ENCODE measurements around the gene PDE4DIP. TPM values are rescaled to one million over a fixed set of nuclear protein-coding genes. Genes with fewer than 3 reads are reported as not detected.
"Not testable (repeated sequence)": the region's sequence is repeated elsewhere in the genome, so short reads cannot be mapped to it uniquely, and the experiment has no call there.

The PDE4DIP gene
- total RNA-seq, 2 experiments from 2014 or later: 37.5 to 52.2 TPM

GRCh38 chr1:148862590-148862989 is 18.4 kb downstream of the PDE4DIP start:
- H3K27ac ChIP-seq (ENCODE audit: low read depth, low read length, poor library complexity, severe bottlenecking); H3K4me3 ChIP-seq (ENCODE audit: low read depth, low read length, poor library complexity, severe bottlenecking); CTCF ChIA-PET (ENCODE audit: unreplicated experiment); DNase-seq (ENCODE audit: low spot score); H3K79me2 ChIP-seq (ENCODE audit: insufficient read depth, low read depth, low read length); H3K36me3 ChIP-seq (ENCODE audit: insufficient read depth, low read length); H3K9me3 ChIP-seq (ENCODE audit: low read length); H3K4me2 ChIP-seq (ENCODE audit: low read length); BruUV-seq (replicated peaks); intact Hi-C loops (cut with micrococcal nuclease; ENCODE audit: unreplicated experiment); POLR2A ChIA-PET; H4K20me1 ChIP-seq (ENCODE audit: insufficient read depth, low read length); H2AFZ ChIP-seq (ENCODE audit: low read length); H3K4me1 ChIP-seq (ENCODE audit: insufficient read depth, low read length, poor library complexity, severe bottlenecking); H3K9me2 ChIP-seq (ENCODE audit: insufficient read depth, low read length): not testable (repeated sequence)

GRCh38 chr1:148868924-148869633 is 24.9 kb downstream of the PDE4DIP start:
- H2AFZ ChIP-seq (ENCODE audit: low read length); H4K20me1 ChIP-seq (ENCODE audit: insufficient read depth, low read length); BruUV-seq (replicated peaks); CTCF ChIA-PET (ENCODE audit: unreplicated experiment); H3K36me3 ChIP-seq (ENCODE audit: insufficient read depth, low read length); H3K4me2 ChIP-seq (ENCODE audit: low read length); H3K9me2 ChIP-seq (ENCODE audit: insufficient read depth, low read length); POLR2A ChIA-PET; H3K4me1 ChIP-seq (ENCODE audit: insufficient read depth, low read length, poor library complexity, severe bottlenecking); DNase-seq (ENCODE audit: low spot score); H3K27ac ChIP-seq (ENCODE audit: low read depth, low read length, poor library complexity, severe bottlenecking); H3K9me3 ChIP-seq (ENCODE audit: low read length); H3K79me2 ChIP-seq (ENCODE audit: insufficient read depth, low read depth, low read length); intact Hi-C loops (cut with micrococcal nuclease; ENCODE audit: unreplicated experiment); H3K4me3 ChIP-seq (ENCODE audit: low read depth, low read length, poor library complexity, severe bottlenecking): not testable (repeated sequence)

GRCh38 chr1:148869634-148869961 is 25.4 kb downstream of the PDE4DIP start:
- H3K4me2 ChIP-seq (ENCODE audit: low read length); DNase-seq (ENCODE audit: low spot score); intact Hi-C loops (cut with micrococcal nuclease; ENCODE audit: unreplicated experiment); CTCF ChIA-PET (ENCODE audit: unreplicated experiment); H3K9me3 ChIP-seq (ENCODE audit: low read length); H3K36me3 ChIP-seq (ENCODE audit: insufficient read depth, low read length); POLR2A ChIA-PET; H3K4me3 ChIP-seq (ENCODE audit: low read depth, low read length, poor library complexity, severe bottlenecking); H2AFZ ChIP-seq (ENCODE audit: low read length); H3K79me2 ChIP-seq (ENCODE audit: insufficient read depth, low read depth, low read length); H4K20me1 ChIP-seq (ENCODE audit: insufficient read depth, low read length); H3K9me2 ChIP-seq (ENCODE audit: insufficient read depth, low read length); H3K4me1 ChIP-seq (ENCODE audit: insufficient read depth, low read length, poor library complexity, severe bottlenecking); H3K27ac ChIP-seq (ENCODE audit: low read depth, low read length, poor library complexity, severe bottlenecking); BruUV-seq (replicated peaks): not testable (repeated sequence)

GRCh38 chr1:148874408-148875388 is 30.5 kb downstream of the PDE4DIP start:
- H4K20me1 ChIP-seq (ENCODE audit: insufficient read depth, low read length); H2AFZ ChIP-seq (ENCODE audit: low read length); H3K9me3 ChIP-seq (ENCODE audit: low read length); H3K4me2 ChIP-seq (ENCODE audit: low read length); H3K4me1 ChIP-seq (ENCODE audit: insufficient read depth, low read length, poor library complexity, severe bottlenecking); DNase-seq (ENCODE audit: low spot score); BruUV-seq (replicated peaks); intact Hi-C loops (cut with micrococcal nuclease; ENCODE audit: unreplicated experiment); POLR2A ChIA-PET; H3K79me2 ChIP-seq (ENCODE audit: insufficient read depth, low read depth, low read length); H3K36me3 ChIP-seq (ENCODE audit: insufficient read depth, low read length); H3K4me3 ChIP-seq (ENCODE audit: low read depth, low read length, poor library complexity, severe bottlenecking); CTCF ChIA-PET (ENCODE audit: unreplicated experiment); H3K27ac ChIP-seq (ENCODE audit: low read depth, low read length, poor library complexity, severe bottlenecking); H3K9me2 ChIP-seq (ENCODE audit: insufficient read depth, low read length): not testable (repeated sequence)

- POLR2A ChIA-PET; BruUV-seq (replicated peaks); DNase-seq (ENCODE audit: low spot score): not testable (repeated sequence)
Observed at GRCh38 chr1:148879812-148880416, 35.7 kb downstream of the PDE4DIP start.

GRCh38 chr1:148881261-148881660 is 37.0 kb downstream of the PDE4DIP start:
- CTCF ChIA-PET (ENCODE audit: unreplicated experiment); H2AFZ ChIP-seq (ENCODE audit: low read length); H3K79me2 ChIP-seq (ENCODE audit: insufficient read depth, low read depth, low read length); H4K20me1 ChIP-seq (ENCODE audit: insufficient read depth, low read length); H3K27ac ChIP-seq (ENCODE audit: low read depth, low read length, poor library complexity, severe bottlenecking); POLR2A ChIA-PET; H3K4me2 ChIP-seq (ENCODE audit: low read length); H3K9me2 ChIP-seq (ENCODE audit: insufficient read depth, low read length); H3K4me1 ChIP-seq (ENCODE audit: insufficient read depth, low read length, poor library complexity, severe bottlenecking); H3K9me3 ChIP-seq (ENCODE audit: low read length); BruUV-seq (replicated peaks); H3K4me3 ChIP-seq (ENCODE audit: low read depth, low read length, poor library complexity, severe bottlenecking); intact Hi-C loops (cut with micrococcal nuclease; ENCODE audit: unreplicated experiment); DNase-seq (ENCODE audit: low spot score); H3K36me3 ChIP-seq (ENCODE audit: insufficient read depth, low read length): not testable (repeated sequence)

More at GRCh38 chr1:148879812-148880416, 35.7 kb downstream of the PDE4DIP start:
- H3K4me1 ChIP-seq (ENCODE audit: insufficient read depth, low read length, poor library complexity, severe bottlenecking); H3K27ac ChIP-seq (ENCODE audit: low read depth, low read length, poor library complexity, severe bottlenecking); H4K20me1 ChIP-seq (ENCODE audit: insufficient read depth, low read length); H3K4me3 ChIP-seq (ENCODE audit: low read depth, low read length, poor library complexity, severe bottlenecking); H3K79me2 ChIP-seq (ENCODE audit: insufficient read depth, low read depth, low read length); H2AFZ ChIP-seq (ENCODE audit: low read length); H3K9me2 ChIP-seq (ENCODE audit: insufficient read depth, low read length); CTCF ChIA-PET (ENCODE audit: unreplicated experiment); H3K36me3 ChIP-seq (ENCODE audit: insufficient read depth, low read length); H3K4me2 ChIP-seq (ENCODE audit: low read length); H3K9me3 ChIP-seq (ENCODE audit: low read length); intact Hi-C loops (cut with micrococcal nuclease; ENCODE audit: unreplicated experiment): not testable (repeated sequence)
